K562 (cell line): ENCODE data around the gene CPSF7. TPM values are rescaled to one million over a fixed set of nuclear protein-coding genes. Genes with fewer than 3 reads are reported as not detected.

Experiments used
- ATAC-seq: fragments of 200-7000 bp; cut with Tn5 transposase; 3 replicates; pipeline ENCODE4 v1.9.1; 2020; ENCODE audit warnings: moderate library complexity
- BruUV-seq: library from RNA; stranded (reverse); fragments of 400-500 nt; replicated peaks from 2 replicates; lab custom pipeline; 2021; lab: Mats Ljungman, UMichigan
- CTCF ChIA-PET: fragments of 300-600 bp; formaldehyde crosslinking; extraction: SDS; loops from one replicate; lab custom pipeline; 2021; ENCODE audit warnings: low intra/inter-chr PET ratio; lab: Yijun Ruan, JAX
- POLR2A ChIA-PET: fragments of 300-600, 350-650 bp; sonication (Branson Sonifier 250); formaldehyde crosslinking; extraction: SDS; loops from one replicate; lab custom pipeline; 2021; ENCODE audit warnings: antibody characterized with exemption, inconsistent platforms; lab: Yijun Ruan, JAX
- DNase-seq, 4 experiments: peaks; one replicate each; pipeline versions ENCODE4 v3.0.0 to v3.0.0-alpha.2; 2011 to 2018; ENCODE audit warnings: low spot score in 3 of 4, mixed read lengths in 3 of 4; ENCODE audit errors: extremely low read depth in 1 of 4
- FAIRE-seq: peaks from 2 replicates; lab custom pipeline; 2011; peaks lifted over from hg19 to GRCh38; lab: Jason Lieb, UNC
- H2AFZ ChIP-seq: 2 replicates; pipeline ENCODE4 v1.6.0; 2011; ENCODE audit warnings: low read depth, low read length, control low read depth, inconsistent platforms
- H3K27ac ChIP-seq: fragments of 200-600 bp; 3 replicates; pipeline ENCODE4 v1.8.0; 2011; ENCODE audit warnings: low read depth, mild to moderate bottlenecking, control low read depth, inconsistent platforms, low read length, moderate library complexity, mixed read lengths; ENCODE audit errors: extremely low read depth
- H3K27me3 ChIP-seq, 2 experiments: fragments of 300-600 bp in 1 of 2; 2 replicates in 1 of 2; 3 replicates in 1 of 2; pipeline versions ENCODE4 v1.6.0 to v1.8.0; 2011; ENCODE audit warnings: inconsistent platforms in 2 of 2, low read length in 2 of 2, mild to moderate bottlenecking in 1 of 2, mixed read lengths in 1 of 2, moderate library complexity in 1 of 2; ENCODE audit not compliant: control insufficient read depth in 2 of 2, insufficient read depth in 2 of 2
- H3K36me3 ChIP-seq: fragments of 300-600 bp; 3 replicates; pipeline ENCODE4 v1.8.0; 2011; ENCODE audit warnings: mild to moderate bottlenecking, low read length, inconsistent platforms; ENCODE audit not compliant: control insufficient read depth, insufficient read depth
- H3K4me1 ChIP-seq, 2 experiments: fragments of 200-600 bp in 1 of 2; replicated peaks in 1 of 2; 2 replicates in 1 of 2; 3 replicates in 1 of 2; pipeline versions ENCODE4 v1.5.1 to v1.8.0; 2011; ENCODE audit warnings: inconsistent platforms in 2 of 2, low read length in 2 of 2, mild to moderate bottlenecking in 1 of 2, mixed read lengths in 1 of 2, moderate library complexity in 1 of 2; ENCODE audit not compliant: control insufficient read depth in 2 of 2, insufficient read depth in 2 of 2
- H3K4me2 ChIP-seq: 2 replicates; pipeline ENCODE4 v1.6.1; 2011; ENCODE audit warnings: low read length, control low read depth, inconsistent platforms, mixed read lengths; ENCODE audit not compliant: insufficient read depth
- H3K4me3 ChIP-seq: fragments of 200-600 bp; sonication (generic), shearing (Covaris generic); 2 replicates; pipeline ENCODE4 v1.5.1; 2016; ENCODE audit warnings: control low read depth, inconsistent platforms
- H3K79me2 ChIP-seq: fragments of 200-600 bp; 3 replicates; pipeline ENCODE4 v1.8.0; 2011; ENCODE audit warnings: low read length, inconsistent platforms; ENCODE audit not compliant: control insufficient read depth, insufficient read depth
- H3K9ac ChIP-seq, 2 experiments: 2 replicates each; pipeline versions ENCODE4 v1.6.0 to v1.6.1; 2011; ENCODE audit warnings: low read depth in 2 of 2, low read length in 2 of 2, control low read depth in 1 of 2, inconsistent platforms in 1 of 2, mild to moderate bottlenecking in 1 of 2, mixed read lengths in 1 of 2; ENCODE audit not compliant: insufficient read depth in 1 of 2
- H3K9me1 ChIP-seq: one replicate; pipeline ENCODE4 v1.6.0; 2011; ENCODE audit warnings: inconsistent platforms, mild to moderate bottlenecking, low read length, moderate library complexity; ENCODE audit not compliant: control insufficient read depth, insufficient read depth
- H3K9me3 ChIP-seq: replicated peaks from 2 replicates; pipeline ENCODE4 v1.5.1; 2011; ENCODE audit warnings: low read depth, low read length, inconsistent platforms; ENCODE audit not compliant: control insufficient read depth, insufficient read depth
- H4K20me1 ChIP-seq: replicated peaks from 2 replicates; pipeline ENCODE4 v1.6.1; 2011; ENCODE audit warnings: low read length, inconsistent platforms, mixed read lengths; ENCODE audit not compliant: control insufficient read depth, insufficient read depth
- ARNT ChIP-seq, 2 experiments: fragments of 450-650 bp; IDR thresholded peaks; 2 replicates each; pipeline ENCODE4 v1.6.1; 2016; ENCODE audit warnings: mild to moderate bottlenecking in 1 of 2
- ATF7 ChIP-seq: fragments of 450-650 bp; IDR thresholded peaks from 2 replicates; pipeline ENCODE4 v1.7.1; 2014; ENCODE audit warnings: mild to moderate bottlenecking, moderate library complexity
- FIP1L1 ChIP-seq: fragments of 200-400 bp; formaldehyde crosslinking; IDR thresholded peaks from 2 replicates; pipeline ENCODE4 v1.6.1; 2018; ENCODE audit warnings: mild to moderate bottlenecking, low read depth, low read length; ENCODE audit not compliant: poor library complexity, severe bottlenecking
- POLR2AphosphoS5 ChIP-seq: IDR thresholded peaks from 2 replicates; pipeline ENCODE4 v1.6.1; 2011; ENCODE audit warnings: mild to moderate bottlenecking, low read depth, low read length, moderate library complexity; ENCODE audit not compliant: control insufficient read depth, insufficient read depth
- POLR2G ChIP-seq: fragments of 200-400 bp; formaldehyde crosslinking; IDR thresholded peaks from 2 replicates; pipeline ENCODE4 v1.6.1; 2017; ENCODE audit warnings: low read depth, mild to moderate bottlenecking, antibody characterized with exemption, low read length, moderate library complexity
- U2AF1 ChIP-seq: fragments of 200-400 bp; formaldehyde crosslinking; optimal IDR thresholded peaks from 2 replicates; pipeline ENCODE3; 2017; ENCODE audit warnings: mild to moderate bottlenecking, low read depth, low read length, moderate library complexity
- ZFP1 ChIP-seq: fragments of 450-650 bp; formaldehyde crosslinking; IDR thresholded peaks from 2 replicates; pipeline ENCODE4 v1.4.0; 2020; ENCODE audit warnings: mild to moderate bottlenecking, mixed read lengths
- WGBS: fragments of 100-300 bp; shearing (Covaris generic); methylation state at CpG from one replicate; pipeline ENCODE4 v1.1.6; 2016; ENCODE audit warnings: low coverage, mixed read lengths; ENCODE audit not compliant: insufficient coverage; ENCODE audit errors: missing lambda C conversion rate; 5-methylcytosine and 5-hydroxymethylcytosine counted together
- in situ Hi-C: fragments of 300-500 bp; cut with MboI; formaldehyde crosslinking; loops from 4 replicates; pipeline ENCODE4 v1.15.0; 2018; ENCODE audit warnings: inconsistent platforms, mixed read lengths
- intact Hi-C: fragments of 100-400 bp; cut with micrococcal nuclease; formaldehyde crosslinking; loops from 2 replicates; pipeline ENCODE4 v1.14.2; 2022
- polyA plus RNA-seq, 8 experiments: library from polyadenylated mRNA; depleted of rRNA in 4 of 8; stranded (reverse) in 5 of 8; unstranded in 3 of 8; fragments of >200 nt; fragmentation: Nextera tagmentation in 2 of 8; fragmentation: Illumina TruSeq in 1 of 8; extraction: Ambion mirVana in 2 of 8; extraction: Trizol in 1 of 8; gene quantifications; 2 replicates each; pipeline versions ENCODE4 v1.2.1 to v1.2.3, GENCODE V29; 2011 to 2014; ENCODE audit warnings: inconsistent platforms in 1 of 8, missing spikeins in 1 of 8
- total RNA-seq, 7 experiments: library from RNA; depleted of rRNA in 6 of 7; stranded (reverse); fragments of >200 nt in 6 of 7; fragmentation: Illumina TruSeq in 2 of 7; extraction: Trizol in 2 of 7; gene quantifications; 2 replicates each; pipeline versions ENCODE4 v1.2.1 to v1.2.3, GENCODE V29; 2011 to 2021; ENCODE audit warnings: low replicate concordance in 1 of 7
- TF ChIP-seq, protein P1 (sequence below): sonication (generic); formaldehyde crosslinking; IDR thresholded peaks from 2 replicates; pipeline ENCODE4 v1.8.1; 2023; ENCODE audit warnings: mild to moderate bottlenecking, missing genetic modification reagents, moderate library complexity

The CPSF7 gene
- total and polyA plus RNA-seq, 9 of the 15 experiments (the other 6 are each of a cell fraction or from before 2014, with no cell fraction given), result 14.8 to 104 (median 44.1) TPM

DNA sequence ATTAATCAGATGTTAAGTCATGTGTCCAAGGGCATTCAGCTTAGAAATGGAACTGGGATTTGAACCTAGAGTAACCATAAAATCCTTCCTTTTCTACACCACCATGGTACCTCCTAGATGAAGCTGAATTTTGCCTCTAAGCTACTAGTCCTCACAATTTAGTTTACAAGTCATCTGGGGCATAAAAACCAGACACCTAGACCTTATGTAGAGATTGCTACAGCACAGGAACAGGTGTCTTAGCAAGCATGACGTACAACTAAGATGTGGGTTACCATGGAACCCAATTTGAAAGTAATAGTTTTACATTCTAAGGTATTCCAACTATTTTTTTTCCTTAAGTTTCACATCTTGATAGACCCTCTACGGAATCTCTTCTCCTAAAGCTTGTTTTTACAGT is 28.2 kb downstream of the CPSF7 start:
- no peak overlapping the region for H3K27ac ChIP-seq
- no peak overlapping the region for H3K9ac ChIP-seq
- FAIRE-seq (no peak), DNase-seq (no peak), ATAC-seq (peak; percentile 18; the same call in 2 of the 3 replicates)
- intact Hi-C loops, result no loop called here
- H3K79me2 ChIP-seq, result no peaks in the 10 kb centered on the region
- H3K4me2 ChIP-seq, result no peak overlapping the region
- TF ChIP-seq ATF7, result no peak
- no peak for TF ChIP-seq U2AF1
- TF ChIP-seq ARNT (IDR thresholded peaks at IDR 0.05), result no peak
- TF ChIP-seq FIP1L1, result no peak
- TF ChIP-seq, protein P1, sequence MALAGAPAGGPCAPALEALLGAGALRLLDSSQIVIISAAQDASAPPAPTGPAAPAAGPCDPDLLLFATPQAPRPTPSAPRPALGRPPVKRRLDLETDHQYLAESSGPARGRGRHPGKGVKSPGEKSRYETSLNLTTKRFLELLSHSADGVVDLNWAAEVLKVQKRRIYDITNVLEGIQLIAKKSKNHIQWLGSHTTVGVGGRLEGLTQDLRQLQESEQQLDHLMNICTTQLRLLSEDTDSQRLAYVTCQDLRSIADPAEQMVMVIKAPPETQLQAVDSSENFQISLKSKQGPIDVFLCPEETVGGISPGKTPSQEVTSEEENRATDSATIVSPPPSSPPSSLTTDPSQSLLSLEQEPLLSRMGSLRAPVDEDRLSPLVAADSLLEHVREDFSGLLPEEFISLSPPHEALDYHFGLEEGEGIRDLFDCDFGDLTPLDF, result no peak
- 0 out of 2 replicates have a peak, but pooled peaks have one; percentile 29 for TF ChIP-seq POLR2G
- no peak for TF ChIP-seq ZFP1 (CRISPR knock-in tag)
- peak; percentile 50; the same call in 1 of the 2 replicates for TF ChIP-seq POLR2AphosphoS5
- H3K4me3 ChIP-seq, result no peak overlapping the region
- H4K20me1 ChIP-seq, result no peaks in the 10 kb centered on the region
- H3K27me3 ChIP-seq, result no peaks in the 10 kb centered on the region
- BruUV-seq, result no TSS peak
- no peaks in the 10 kb centered on the region for H3K4me1 ChIP-seq
- 92% methylated on average over 2 of the region's 2 CpGs for WGBS
- H3K9me1 ChIP-seq, result no peaks in the 10 kb centered on the region
- ChIA-PET CTCF (no interaction called here), POLR2A (interaction anchor here (1.1 to 2.7 kb wide), 8 partner anchors 8 to 73 kb away, joined by 3 to 15 read pairs (median 4); partner anchors contain the start of genes CPSF7, SDHAF2 and TMEM216)
- H3K9me3 ChIP-seq, result no peaks in the 10 kb centered on the region
- in situ Hi-C loops, result no loop called here
- H3K36me3 ChIP-seq, result peaks cover 48% of the 10 kb centered on the region
- no peak overlapping the region for H2AFZ ChIP-seq
